GM19351 (cell line): ENCODE data around the gene OASL.
A peak's percentile ranks its signal among the peaks of the same experiment; 100 is the strongest.
"Not testable (repeated sequence)": the region's sequence is repeated elsewhere in the genome, so short reads cannot be mapped to it uniquely, and the experiment has no call there.

Source experiments
- ATAC-seq: cut with Tn5 transposase; IDR thresholded peaks from one replicate; pipeline ENCODE4 v1.9.1; 2021; ENCODE audit warnings: mild to moderate bottlenecking, moderate library complexity; ENCODE audit not compliant: unreplicated experiment

OASL gene

GRCh38 chr12:121059031-121059898 lies 20.2 kb upstream of the OASL start:
- peak; percentile 38 for ATAC-seq

GRCh38 chr12:121057794-121058193 lies 18.7 kb upstream of the OASL start:
- ATAC-seq, result no peak

GRCh38 chr12:121053706-121054105 lies 14.7 kb upstream of the OASL start:
- no peak for ATAC-seq

GRCh38 chr12:121050725-121051124 lies 11.7 kb upstream of the OASL start:
- no peak for ATAC-seq

- ATAC-seq, result no peak
These were observed 9.4 kb upstream of the OASL start for GRCh38 chr12:121048442-121048841.

GRCh38 chr12:121047400-121047799 lies 8.4 kb upstream of the OASL start:
- ATAC-seq, result not testable (repeated sequence)

- no peak for ATAC-seq
These were observed 4.0 kb upstream of the OASL start for GRCh38 chr12:121043067-121043466.

- ATAC-seq, result no peak
These were observed 2.2 kb downstream of the OASL start for GRCh38 chr12:121036810-121037326.

GRCh38 chr12:121034616-121035305 lies 4.3 kb downstream of the OASL start:
- ATAC-seq, result no peak

- ATAC-seq, result no peak
These were observed 5.3 kb downstream of the OASL start for GRCh38 chr12:121033625-121034349.

GRCh38 chr12:121030576-121031212 lies 8.4 kb downstream of the OASL start:
- no peak for ATAC-seq

- ATAC-seq, result no peak
These were observed 12.6 kb downstream of the OASL start for GRCh38 chr12:121026274-121027045.

GRCh38 chr12:121025442-121026226 lies 13.4 kb downstream of the OASL start:
- ATAC-seq, result no peak

- ATAC-seq, result no peak
These were observed 15.2 kb downstream of the OASL start for GRCh38 chr12:121023799-121024198.

- ATAC-seq, result no peak
These were observed 16.3 kb downstream of the OASL start for GRCh38 chr12:121022713-121023112.

GRCh38 chr12:121021754-121022153 lies 17.3 kb downstream of the OASL start:
- ATAC-seq, result no peak

- no peak for ATAC-seq
These were observed 20.0 kb downstream of the OASL start for GRCh38 chr12:121018860-121019617.

GRCh38 chr12:121017966-121018491 lies 21.0 kb downstream of the OASL start:
- no peak for ATAC-seq
